Naive thymus-derived CD4-positive, alpha-beta T cell (primary cell): ENCODE measurements around the gene RNF150. TPM values are rescaled to one million over a fixed set of nuclear protein-coding genes. Genes with fewer than 3 reads are reported as not detected.

Experiments
- ATAC-seq: fragments of 150-1000 bp; cut with Tn5 transposase; 2 replicates; pipeline ENCODE4 v1.10.0; 2021; ENCODE audit warnings: mild to moderate bottlenecking, moderate library complexity
- CTCF ChIA-PET: fragments of 350-600 bp; sonication (Branson Sonifier 250); formaldehyde crosslinking; loops from one replicate; lab custom pipeline; 2021; ENCODE audit warnings: antibody characterized with exemption; lab: Charles Lee
- POLR2A ChIA-PET: fragments of 350-600 bp; sonication (Branson Sonifier 250); formaldehyde crosslinking; loops from one replicate; lab custom pipeline; 2021; ENCODE audit warnings: antibody characterized with exemption, inconsistent platforms; lab: Charles Lee
- DNase-seq, 9 donors: peaks; one replicate each; pipeline versions ENCODE4 v3.0.0 to v3.0.0-alpha.2; 2020 to 2022; ENCODE audit warnings: mixed read lengths in 1 of 9
- H3K27ac ChIP-seq: one replicate; pipeline ENCODE4 v1.7.0; 2013; ENCODE audit warnings: mild to moderate bottlenecking, low read depth, low read length, moderate library complexity
- H3K27me3 ChIP-seq, 2 donors: one replicate each; pipeline ENCODE4 v1.7.0; 2013; ENCODE audit warnings: low read length in 2 of 2, mild to moderate bottlenecking in 2 of 2, moderate library complexity in 2 of 2; ENCODE audit not compliant: control insufficient read depth in 2 of 2, insufficient read depth in 2 of 2
- H3K36me3 ChIP-seq, 3 experiments: 1 replicate in 2 of 3; 2 replicates in 1 of 3; pipeline ENCODE4 v1.7.0; 2013; ENCODE audit warnings: low read length in 3 of 3, mild to moderate bottlenecking in 3 of 3, moderate library complexity in 1 of 3; ENCODE audit not compliant: insufficient read depth in 3 of 3, control insufficient read depth in 2 of 3
- H3K4me1 ChIP-seq, 2 donors: one replicate each; pipeline ENCODE4 v1.7.0; 2013; ENCODE audit warnings: low read length in 2 of 2, mild to moderate bottlenecking in 2 of 2, moderate library complexity in 1 of 2; ENCODE audit not compliant: control insufficient read depth in 2 of 2, insufficient read depth in 2 of 2
- H3K4me3 ChIP-seq: 2 replicates; pipeline ENCODE4 v1.7.0; 2013; ENCODE audit warnings: mild to moderate bottlenecking, low read length
- H3K9me3 ChIP-seq, 3 experiments: 1 replicate in 2 of 3; 2 replicates in 1 of 3; pipeline ENCODE4 v1.7.0; 2013; ENCODE audit warnings: low read length in 3 of 3; ENCODE audit not compliant: control insufficient read depth in 2 of 3
- H3K27ac Mint-ChIP-seq, 9 donors: one replicate each; pipeline ENCODE4 v1.8.0; 2020 to 2022; ENCODE audit warnings: mixed read lengths in 9 of 9, mild to moderate bottlenecking in 8 of 9, moderate library complexity in 5 of 9, inconsistent platforms in 2 of 9
- H3K27me3 Mint-ChIP-seq, 5 donors: one replicate each; pipeline ENCODE4 v1.8.0; 2021 to 2022; ENCODE audit warnings: mixed read lengths in 5 of 5, mild to moderate bottlenecking in 1 of 5
- H3K36me3 Mint-ChIP-seq, 5 donors: one replicate each; pipeline ENCODE4 v1.8.0; 2020 to 2022; ENCODE audit warnings: mixed read lengths in 5 of 5, mild to moderate bottlenecking in 3 of 5, inconsistent platforms in 1 of 5
- H3K4me1 Mint-ChIP-seq, 7 donors: one replicate each; pipeline ENCODE4 v1.8.0; 2020 to 2022; ENCODE audit warnings: mixed read lengths in 7 of 7, mild to moderate bottlenecking in 3 of 7, inconsistent platforms in 1 of 7
- H3K4me3 Mint-ChIP-seq, 10 donors: one replicate each; pipeline ENCODE4 v1.8.0; 2020 to 2022; ENCODE audit warnings: mild to moderate bottlenecking in 10 of 10, mixed read lengths in 10 of 10, moderate library complexity in 6 of 10, inconsistent platforms in 2 of 10
- H3K9me3 Mint-ChIP-seq, 11 donors: one replicate each; pipeline ENCODE4 v1.8.0; 2020 to 2022; ENCODE audit warnings: mixed read lengths in 11 of 11, mild to moderate bottlenecking in 4 of 11, inconsistent platforms in 1 of 11, moderate library complexity in 1 of 11
- intact Hi-C, 2 donors: fragments of 100-400 bp; cut with micrococcal nuclease; formaldehyde crosslinking; loops; one replicate each; pipeline ENCODE4 v1.15.1; 2023
- polyA plus RNA-seq, 2 donors: library from polyadenylated mRNA; unstranded; fragments of 300-500 nt; fragmentation: Illumina TruSeq; gene quantifications; one replicate each; pipeline ENCODE4 v1.2.3, GENCODE V29; 2021
- total RNA-seq, 6 experiments: library from RNA in 5 of 6; stranded (reverse) in 5 of 6; gene quantifications; 1 replicate in 5 of 6; 2 replicates in 1 of 6; pipeline ENCODE4 v1.2.3 and lab custom pipeline; 2021 to 2026

RNF150 gene
- total and polyA plus RNA-seq, 7 experiments from 2014 or later: 0.02 TPM; not detected in 6

DNA sequence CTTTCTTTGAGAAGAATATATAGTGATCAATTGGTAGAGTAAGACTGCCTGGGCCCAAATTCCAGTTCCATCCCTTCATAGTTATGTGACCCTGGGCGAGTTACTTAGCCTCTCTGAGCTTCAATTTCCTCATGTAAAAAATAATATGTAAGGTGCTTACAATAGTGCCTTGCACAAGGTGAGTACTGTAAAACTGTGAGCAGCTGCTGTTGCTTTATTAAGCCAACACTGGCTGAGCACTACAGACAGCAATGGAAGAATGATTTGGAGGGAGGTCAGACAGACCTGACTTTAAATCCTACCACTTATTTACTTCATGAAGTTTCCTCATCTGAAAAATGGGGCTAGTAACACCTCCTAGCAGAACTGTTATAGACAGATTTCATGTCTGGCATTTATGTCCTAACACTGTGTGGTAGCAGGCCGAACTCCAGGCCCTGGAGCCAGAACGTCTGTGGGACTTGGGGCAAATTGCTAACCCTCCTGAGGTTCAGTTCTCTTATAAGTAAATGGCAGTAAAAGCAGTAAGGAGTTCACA lies 53.8 kb downstream of the RNF150 start:
- H3K36me3 ChIP-seq: no peaks in the 10 kb centered on the region
- no peak for ATAC-seq
- POLR2A ChIA-PET: no interaction called here
- H3K4me1 ChIP-seq: no peaks in the 10 kb centered on the region
- CTCF ChIA-PET: interaction anchor here (0.6 kb wide), 1 partner anchor 66 kb away, joined by 3 read pairs; no protein-coding TSS in a partner anchor
- intact Hi-C loops: no loop called here
- Mint-ChIP-seq H3K27me3 (peaks cover 0 to 5% (median 0%) of the 10 kb centered on the region in 5 donors), H3K4me1 (no peaks in the 10 kb centered on the region), H3K4me3 (no peak overlapping the region), H3K27ac (no peak overlapping the region), H3K36me3 (no peaks in the 10 kb centered on the region), H3K9me3 (peaks cover 0 to under 1% (median 0%) of the 10 kb centered on the region in 11 donors)
- H3K27me3 ChIP-seq: no peaks in the 10 kb centered on the region
- no peak overlapping the region for H3K4me3 ChIP-seq
- H3K9me3 ChIP-seq: no peaks in the 10 kb centered on the region
- no peak overlapping the region for H3K27ac ChIP-seq
- DNase-seq: no peak

DNA sequence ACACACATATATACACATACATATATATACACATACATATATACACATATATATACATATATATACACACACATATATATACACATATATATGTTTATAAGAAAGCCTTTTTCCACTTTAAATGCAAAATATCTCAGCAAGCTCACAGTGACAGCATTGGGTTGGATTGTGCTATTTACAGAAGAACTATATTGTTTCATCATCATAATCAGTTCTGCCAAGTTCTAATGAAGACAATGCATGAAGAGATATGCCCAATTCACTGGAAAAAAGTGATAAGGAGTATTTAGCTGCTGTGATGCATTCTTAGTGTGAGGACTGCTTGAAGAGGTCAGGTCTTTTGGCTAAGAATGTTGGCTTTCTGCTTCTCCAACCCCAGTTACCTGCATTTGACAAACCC lies 54.4 kb downstream of the RNF150 start:
- ATAC-seq (no peak), DNase-seq (no peak)
- Histone ChIP-seq H3K27me3 (no peaks in the 10 kb centered on the region), H3K9me3 (no peaks in the 10 kb centered on the region), H3K27ac (no peak overlapping the region), H3K36me3 (no peaks in the 10 kb centered on the region), H3K4me3 (no peak overlapping the region), H3K4me1 (no peaks in the 10 kb centered on the region)
- H3K36me3 Mint-ChIP-seq: no peaks in the 10 kb centered on the region
- H3K4me1 Mint-ChIP-seq: no peaks in the 10 kb centered on the region
- H3K27ac Mint-ChIP-seq: no peak overlapping the region
- POLR2A ChIA-PET: no interaction called here
- no peak overlapping the region for H3K4me3 Mint-ChIP-seq
- no peaks in the 10 kb centered on the region for H3K9me3 Mint-ChIP-seq
- peaks cover 0 to 5% (median 0%) of the 10 kb centered on the region in 5 donors for H3K27me3 Mint-ChIP-seq
- intact Hi-C loops: no loop called here
- CTCF ChIA-PET: no interaction called here

DNA sequence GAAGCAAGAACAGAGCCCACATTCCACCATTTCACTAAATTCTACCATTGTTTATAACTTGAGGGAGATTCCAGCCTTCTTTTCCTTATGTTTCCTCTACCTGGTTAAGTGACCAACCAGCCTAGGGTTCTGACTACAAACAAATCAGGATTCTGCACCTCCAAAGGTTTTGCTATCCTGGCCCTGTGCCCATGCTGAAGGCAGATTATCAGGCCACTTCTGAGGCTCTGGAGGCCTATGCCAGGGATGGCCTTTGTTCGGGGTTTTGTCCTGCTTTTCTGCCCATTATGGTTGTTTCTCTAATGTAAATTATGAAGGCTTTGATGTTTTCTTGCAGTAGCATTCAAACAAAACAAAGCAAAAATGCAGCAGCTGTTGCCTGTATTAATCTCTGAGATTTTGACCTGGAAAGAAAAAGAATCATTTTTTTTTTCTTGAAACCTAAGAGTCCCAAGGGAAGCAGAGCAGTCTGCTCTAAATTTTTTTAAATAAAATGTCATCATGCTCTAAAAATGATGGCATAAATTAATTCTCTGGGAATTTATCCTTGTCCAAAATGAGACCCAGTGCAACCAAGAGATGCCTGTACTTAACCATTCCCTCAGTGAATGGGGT lies 55.6 kb downstream of the RNF150 start:
- ChIA-PET CTCF (no interaction called here), POLR2A (no interaction called here)
- H3K4me3 ChIP-seq: no peak overlapping the region
- ATAC-seq (no peak), DNase-seq (no peak)
- Mint-ChIP-seq H3K4me1 (no peaks in the 10 kb centered on the region), H3K36me3 (no peaks in the 10 kb centered on the region), H3K27me3 (peaks cover 0 to 5% (median 3%) of the 10 kb centered on the region in 5 donors), H3K4me3 (no peak overlapping the region), H3K9me3 (no peaks in the 10 kb centered on the region), H3K27ac (no peak overlapping the region)
- intact Hi-C loops: no loop called here
- no peaks in the 10 kb centered on the region for H3K27me3 ChIP-seq
- no peaks in the 10 kb centered on the region for H3K4me1 ChIP-seq
- no peak overlapping the region for H3K27ac ChIP-seq
- no peaks in the 10 kb centered on the region for H3K9me3 ChIP-seq
- H3K36me3 ChIP-seq: no peaks in the 10 kb centered on the region

DNA sequence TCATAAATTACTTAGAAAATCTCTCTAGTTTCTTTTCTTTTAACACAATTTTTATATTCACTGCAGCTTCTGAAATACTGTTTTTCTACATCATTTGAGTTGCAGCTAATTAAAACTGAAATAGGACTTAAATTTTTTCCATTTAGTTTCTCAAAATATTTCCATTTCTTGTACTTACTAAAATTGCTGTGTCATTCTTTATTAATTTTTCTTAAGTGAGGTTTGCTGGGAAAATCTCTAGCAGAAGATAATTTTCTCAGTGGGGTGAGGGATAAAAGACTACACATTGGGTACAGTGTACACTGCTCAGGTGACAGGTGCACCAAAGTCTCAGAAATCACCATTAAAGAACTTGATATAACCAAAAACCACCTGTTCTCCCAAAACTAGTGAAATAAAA lies 57.7 kb downstream of the RNF150 start:
- ATAC-seq (no peak), DNase-seq (no peak)
- Mint-ChIP-seq H3K4me3 (no peak overlapping the region), H3K27me3 (peaks cover 0 to 6% (median 4%) of the 10 kb centered on the region in 5 donors), H3K36me3 (no peaks in the 10 kb centered on the region), H3K4me1 (no peaks in the 10 kb centered on the region), H3K9me3 (peaks cover 0 to 2% (median 0%) of the 10 kb centered on the region in 11 donors), H3K27ac (no peak overlapping the region)
- no peak overlapping the region for H3K27ac ChIP-seq
- H3K36me3 ChIP-seq: no peaks in the 10 kb centered on the region
- no peaks in the 10 kb centered on the region for H3K27me3 ChIP-seq
- H3K9me3 ChIP-seq: no peaks in the 10 kb centered on the region
- no peaks in the 10 kb centered on the region for H3K4me1 ChIP-seq
- H3K4me3 ChIP-seq: no peak overlapping the region
- ChIA-PET POLR2A (no interaction called here), CTCF (no interaction called here)
- intact Hi-C loops: no loop called here

DNA sequence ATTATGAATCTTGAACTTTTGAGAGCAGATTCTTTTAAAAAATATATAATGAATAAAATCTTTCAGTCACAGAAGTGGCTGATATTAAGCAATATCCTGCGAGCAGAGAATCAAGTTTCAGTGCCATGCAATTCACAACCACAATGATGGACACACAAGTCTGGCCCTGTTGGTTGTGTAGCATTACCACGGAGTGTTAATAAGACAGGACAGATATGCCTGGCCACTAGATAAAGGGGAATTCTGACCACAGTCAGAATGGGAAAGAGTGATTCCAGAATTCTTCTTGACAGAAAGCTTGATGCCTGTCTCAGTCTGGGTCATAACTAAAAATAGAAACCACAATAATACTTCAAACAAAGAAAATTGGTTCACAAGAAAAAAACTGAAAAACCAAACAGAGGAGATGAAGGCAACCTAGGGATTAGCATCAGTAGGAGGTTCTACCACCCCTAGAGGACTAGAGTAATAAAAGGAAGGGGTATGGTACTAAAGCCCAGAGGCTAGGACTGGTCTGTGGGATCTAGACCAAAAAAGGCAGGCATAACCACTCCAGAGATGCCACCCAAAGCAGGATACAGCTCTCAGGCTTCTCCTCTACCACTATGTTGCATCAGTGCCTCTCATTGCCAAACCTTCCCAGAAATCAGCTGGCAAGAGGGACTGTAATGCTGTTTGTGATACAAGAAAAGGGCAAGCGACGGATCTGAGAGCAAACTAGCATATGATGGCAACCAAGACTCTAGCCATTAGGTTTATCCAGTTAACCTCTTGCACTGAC lies 59.0 kb downstream of the RNF150 start:
- no peak overlapping the region for H3K4me3 Mint-ChIP-seq
- no peaks in the 10 kb centered on the region for H3K4me1 Mint-ChIP-seq
- H3K9me3 ChIP-seq: no peaks in the 10 kb centered on the region
- H3K27ac Mint-ChIP-seq: no peak overlapping the region
- intact Hi-C loops: no loop called here
- no peak overlapping the region for H3K27ac ChIP-seq
- no peaks in the 10 kb centered on the region for H3K36me3 Mint-ChIP-seq
- H3K36me3 ChIP-seq: no peaks in the 10 kb centered on the region
- H3K27me3 Mint-ChIP-seq: peaks cover 0 to 6% (median 0%) of the 10 kb centered on the region in 5 donors
- DNase-seq (no peak), ATAC-seq (no peak)
- no peak overlapping the region for H3K4me3 ChIP-seq
- POLR2A ChIA-PET: no interaction called here
- CTCF ChIA-PET: no interaction called here
- no peaks in the 10 kb centered on the region for H3K27me3 ChIP-seq
- peaks cover 0 to 2% (median 0%) of the 10 kb centered on the region in 11 donors for H3K9me3 Mint-ChIP-seq
- H3K4me1 ChIP-seq: no peaks in the 10 kb centered on the region

DNA sequence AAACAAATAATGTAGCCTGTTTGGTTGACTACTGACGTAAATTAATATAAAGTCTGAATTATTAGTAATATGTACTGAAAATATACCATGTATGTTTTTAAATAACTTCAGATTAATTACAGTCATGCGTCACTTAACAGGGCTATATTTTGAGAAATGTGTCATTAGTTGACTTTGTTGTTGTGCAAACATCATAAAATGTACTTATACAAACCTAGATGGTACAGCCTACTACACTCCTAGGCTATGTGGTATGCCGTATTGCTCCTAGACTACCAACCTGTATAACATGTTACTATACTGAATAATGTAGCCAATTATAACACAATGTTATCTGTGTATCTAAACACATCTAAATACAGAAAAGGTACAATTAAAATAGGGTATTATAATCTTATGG lies 66.6 kb downstream of the RNF150 start:
- Mint-ChIP-seq H3K4me1 (no peaks in the 10 kb centered on the region), H3K4me3 (no peak overlapping the region), H3K27ac (no peak overlapping the region), H3K9me3 (peaks cover 0 to 6% (median 2%) of the 10 kb centered on the region in 11 donors), H3K27me3 (peaks cover 0 to 7% (median 4%) of the 10 kb centered on the region in 5 donors), H3K36me3 (no peaks in the 10 kb centered on the region)
- Histone ChIP-seq H3K27ac (no peak overlapping the region), H3K4me1 (no peaks in the 10 kb centered on the region), H3K36me3 (no peaks in the 10 kb centered on the region), H3K4me3 (no peak overlapping the region), H3K27me3 (no peaks in the 10 kb centered on the region), H3K9me3 (no peaks in the 10 kb centered on the region)
- POLR2A ChIA-PET: no interaction called here
- CTCF ChIA-PET: no interaction called here
- intact Hi-C loops: no loop called here
- DNase-seq (no peak), ATAC-seq (no peak)
